Neural progenitor cell (in vitro differentiated cells): ENCODE results near the gene DNAH10. TPM values are rescaled to one million over a fixed set of nuclear protein-coding genes. Genes with fewer than 3 reads are reported as not detected.

Experiments used
- DNase-seq: peaks from one replicate; pipeline ENCODE4 v3.0.0-alpha.2; 2016; ENCODE audit warnings: low spot score
- H2AFZ ChIP-seq: fragments of 200-600 bp; sonication (generic); replicated peaks from 2 replicates; pipeline ENCODE4 v1.6.1; 2016; ENCODE audit warnings: antibody characterized with exemption
- H3F3A ChIP-seq: fragments of 200-600 bp; sonication (generic); 2 replicates; pipeline ENCODE4 v1.6.1; 2016; ENCODE audit warnings: antibody characterized with exemption, low read depth
- H3K27ac ChIP-seq: fragments of 200-600 bp; sonication (generic); 2 replicates; pipeline ENCODE4 v1.5.1; 2016; ENCODE audit warnings: mild to moderate bottlenecking
- H3K27me3 ChIP-seq: fragments of 200-600 bp; sonication (generic); 2 replicates; pipeline ENCODE4 v1.6.1; 2016; ENCODE audit warnings: mild to moderate bottlenecking, moderate library complexity
- H3K36me3 ChIP-seq: fragments of 200-600 bp; sonication (generic); 2 replicates; pipeline ENCODE4 v1.5.1; 2016
- H3K4me1 ChIP-seq: fragments of 200-600 bp; sonication (generic); 2 replicates; pipeline ENCODE4 v1.6.1; 2016; ENCODE audit warnings: mixed run types
- H3K4me2 ChIP-seq: fragments of 200-600 bp; sonication (generic); 2 replicates; pipeline ENCODE4 v1.6.1; 2016
- H3K4me3 ChIP-seq: fragments of 200-600 bp; sonication (generic); 2 replicates; pipeline ENCODE4 v1.5.1; 2016
- H3K79me2 ChIP-seq: fragments of 200-600 bp; sonication (generic); 2 replicates; pipeline ENCODE4 v1.6.1; 2016; ENCODE audit warnings: low read depth
- H3K9ac ChIP-seq: fragments of 200-600 bp; sonication (generic); 2 replicates; pipeline ENCODE4 v1.6.1; 2016
- H3K9me3 ChIP-seq: fragments of 200-600 bp; sonication (generic); 2 replicates; pipeline ENCODE4 v1.5.1; 2016; ENCODE audit warnings: low read depth
- H4K20me1 ChIP-seq: fragments of 200-600 bp; sonication (generic); 2 replicates; pipeline ENCODE4 v1.6.1; 2016; ENCODE audit warnings: low read depth
- H3K27ac Mint-ChIP-seq: 3 replicates; pipeline ENCODE4 v1.8.0; 2021; ENCODE audit warnings: mixed read lengths
- H3K27me3 Mint-ChIP-seq: 2 replicates; pipeline ENCODE4 v1.8.0; 2022; ENCODE audit warnings: low read depth, mild to moderate bottlenecking, inconsistent platforms, moderate library complexity, mixed read lengths; ENCODE audit not compliant: insufficient read depth
- H3K36me3 Mint-ChIP-seq: 3 replicates; pipeline ENCODE4 v1.8.0; 2021; ENCODE audit warnings: mixed read lengths
- H3K4me1 Mint-ChIP-seq: 3 replicates; pipeline ENCODE4 v1.8.0; 2021; ENCODE audit warnings: mixed read lengths
- H3K4me3 Mint-ChIP-seq: 3 replicates; pipeline ENCODE4 v1.8.0; 2021; ENCODE audit warnings: mild to moderate bottlenecking, moderate library complexity, mixed read lengths
- H3K9me3 Mint-ChIP-seq: 3 replicates; pipeline ENCODE4 v1.8.0; 2020; ENCODE audit warnings: mixed read lengths
- EZH2 ChIP-seq: fragments of 200-600 bp; sonication (generic); IDR thresholded peaks from 2 replicates; pipeline ENCODE4 v1.6.1; 2017; ENCODE audit warnings: antibody characterized with exemption, mild to moderate bottlenecking, moderate library complexity
- EZH2phosphoT487 ChIP-seq: fragments of 200-600 bp; sonication (generic); IDR thresholded peaks from 2 replicates; pipeline ENCODE4 v1.6.1; 2017; ENCODE audit warnings: antibody characterized with exemption
- total RNA-seq: library from RNA; depleted of rRNA; stranded (reverse); fragments of >200 nt; gene quantifications from 2 replicates; pipeline ENCODE4 v1.2.3, GENCODE V29; 2015; ENCODE audit warnings: low replicate concordance
- TF ChIP-seq, protein P1 (sequence below): fragments of 200-600 bp; sonication (generic); IDR thresholded peaks from 2 replicates; pipeline ENCODE4 v1.5.1; 2017; ENCODE audit warnings: antibody characterized with exemption, mild to moderate bottlenecking

DNAH10 gene
- total RNA-seq, 1 donor from 2014 or later: 0.26 TPM

DNA sequence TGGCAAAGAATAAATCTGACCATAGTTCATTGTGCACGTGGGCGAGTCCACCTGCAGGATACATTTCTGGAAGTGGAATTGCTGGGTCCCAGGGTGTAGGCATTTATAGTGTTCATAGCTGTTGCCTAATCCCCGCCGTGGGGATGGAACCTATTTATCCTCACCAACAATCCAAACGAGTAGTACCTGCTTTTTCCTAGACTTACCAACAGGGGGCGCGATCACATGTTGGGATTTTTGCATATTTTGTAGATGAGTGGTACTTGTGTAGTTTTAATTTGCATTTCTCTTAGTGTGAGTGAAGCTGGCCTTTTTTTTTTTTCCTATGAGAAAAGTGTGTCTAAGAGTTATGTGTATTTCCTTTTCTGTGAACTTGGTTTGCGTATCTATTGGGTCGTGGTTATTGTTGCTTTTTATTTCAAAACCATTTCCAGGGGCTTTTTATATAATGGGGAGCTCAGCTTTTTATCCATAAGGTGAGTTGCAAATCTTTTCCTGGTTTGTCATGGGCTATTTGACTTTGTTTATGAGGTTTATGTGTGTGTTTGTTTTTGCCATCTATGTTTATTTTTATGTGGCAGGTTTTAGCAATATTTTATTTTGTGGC is 143.3 kb downstream of the DNAH10 start:
- no peaks in the 10 kb centered on the region for H3K27me3 ChIP-seq
- peaks cover under 1% of the 10 kb centered on the region for H3K36me3 Mint-ChIP-seq
- peaks cover 10% of the 10 kb centered on the region for H3F3A ChIP-seq
- H3K9ac ChIP-seq: no peak overlapping the region
- H3K4me3 ChIP-seq: no peak overlapping the region
- peaks cover 12% of the 10 kb centered on the region for H3K4me1 ChIP-seq
- DNase-seq: peak; percentile 59
- H3K27ac Mint-ChIP-seq: no peak overlapping the region
- peaks cover 10% of the 10 kb centered on the region for H3K27me3 Mint-ChIP-seq
- H3K9me3 ChIP-seq: no peaks in the 10 kb centered on the region
- H3K36me3 ChIP-seq: no peaks in the 10 kb centered on the region
- no peak overlapping the region for H3K4me2 ChIP-seq
- H3K27ac ChIP-seq: no peak overlapping the region
- H2AFZ ChIP-seq: no peak overlapping the region
- peaks cover 3% of the 10 kb centered on the region for H3K9me3 Mint-ChIP-seq
- peaks cover 32% of the 10 kb centered on the region for H3K4me1 Mint-ChIP-seq
- TF ChIP-seq EZH2phosphoT487 (no peak), EZH2 (no peak)
- TF ChIP-seq, protein P1, sequence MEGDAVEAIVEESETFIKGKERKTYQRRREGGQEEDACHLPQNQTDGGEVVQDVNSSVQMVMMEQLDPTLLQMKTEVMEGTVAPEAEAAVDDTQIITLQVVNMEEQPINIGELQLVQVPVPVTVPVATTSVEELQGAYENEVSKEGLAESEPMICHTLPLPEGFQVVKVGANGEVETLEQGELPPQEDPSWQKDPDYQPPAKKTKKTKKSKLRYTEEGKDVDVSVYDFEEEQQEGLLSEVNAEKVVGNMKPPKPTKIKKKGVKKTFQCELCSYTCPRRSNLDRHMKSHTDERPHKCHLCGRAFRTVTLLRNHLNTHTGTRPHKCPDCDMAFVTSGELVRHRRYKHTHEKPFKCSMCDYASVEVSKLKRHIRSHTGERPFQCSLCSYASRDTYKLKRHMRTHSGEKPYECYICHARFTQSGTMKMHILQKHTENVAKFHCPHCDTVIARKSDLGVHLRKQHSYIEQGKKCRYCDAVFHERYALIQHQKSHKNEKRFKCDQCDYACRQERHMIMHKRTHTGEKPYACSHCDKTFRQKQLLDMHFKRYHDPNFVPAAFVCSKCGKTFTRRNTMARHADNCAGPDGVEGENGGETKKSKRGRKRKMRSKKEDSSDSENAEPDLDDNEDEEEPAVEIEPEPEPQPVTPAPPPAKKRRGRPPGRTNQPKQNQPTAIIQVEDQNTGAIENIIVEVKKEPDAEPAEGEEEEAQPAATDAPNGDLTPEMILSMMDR: peak; percentile 82
- no peaks in the 10 kb centered on the region for H4K20me1 ChIP-seq
- peak overlapping the region; percentile 13 for H3K4me3 Mint-ChIP-seq
- H3K79me2 ChIP-seq: no peaks in the 10 kb centered on the region

DNA sequence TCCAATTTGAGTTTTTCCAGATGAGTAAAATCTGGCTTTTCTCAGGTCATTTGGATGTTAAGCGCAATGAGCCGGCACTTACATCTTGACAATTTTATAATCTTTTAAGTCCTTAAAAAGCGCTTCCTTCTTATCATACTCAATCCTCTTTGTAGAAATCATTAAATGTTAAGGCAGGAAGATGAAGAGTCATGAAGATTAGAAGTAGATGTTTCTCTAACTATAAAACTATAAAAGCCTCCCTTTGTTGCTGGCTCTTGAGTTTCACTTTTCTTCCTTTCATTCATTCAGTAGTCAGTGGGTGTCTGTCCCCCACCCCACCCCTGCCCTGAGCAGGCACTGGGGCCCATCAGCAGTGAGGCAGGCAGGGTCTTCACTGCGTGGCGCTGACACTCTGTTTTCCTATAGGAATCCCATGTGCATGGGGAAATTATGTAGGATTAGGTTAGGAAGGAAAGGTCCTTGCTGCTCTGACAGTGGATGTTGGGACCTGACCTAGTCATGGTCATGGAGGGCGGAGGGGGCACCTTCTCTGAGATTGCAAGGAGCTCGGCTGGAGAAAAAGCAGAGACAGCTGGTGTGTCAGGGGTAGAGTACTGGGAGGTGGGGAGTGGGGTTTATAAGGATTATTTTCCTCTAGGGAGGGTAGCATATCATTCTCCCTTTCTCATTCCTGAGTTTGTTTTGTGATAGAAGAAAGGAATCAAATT is 144.8 kb downstream of the DNAH10 start:
- Histone ChIP-seq H3K27me3 (no peaks in the 10 kb centered on the region), H3K4me3 (no peak overlapping the region), H3F3A (peaks cover 9% of the 10 kb centered on the region), H4K20me1 (no peaks in the 10 kb centered on the region), H3K4me2 (no peak overlapping the region), H3K9ac (no peak overlapping the region), H3K79me2 (no peaks in the 10 kb centered on the region), H3K9me3 (no peaks in the 10 kb centered on the region), H2AFZ (peak overlapping the region; percentile 72), H3K36me3 (no peaks in the 10 kb centered on the region), H3K4me1 (peaks cover 3% of the 10 kb centered on the region), H3K27ac (no peak overlapping the region)
- peaks cover 15% of the 10 kb centered on the region for H3K27me3 Mint-ChIP-seq
- peaks cover 7% of the 10 kb centered on the region for H3K36me3 Mint-ChIP-seq
- H3K4me3 Mint-ChIP-seq: no peak overlapping the region
- no peak for DNase-seq
- TF ChIP-seq, protein P1: no peak
- TF ChIP-seq EZH2phosphoT487: no peak
- no peak for TF ChIP-seq EZH2
- peaks cover 27% of the 10 kb centered on the region for H3K4me1 Mint-ChIP-seq
- no peak overlapping the region for H3K27ac Mint-ChIP-seq
- peaks cover 8% of the 10 kb centered on the region for H3K9me3 Mint-ChIP-seq

- Histone ChIP-seq H3K4me1 (peaks cover 3% of the 10 kb centered on the region), H3K79me2 (no peaks in the 10 kb centered on the region), H2AFZ (peak overlapping the region; percentile 72), H3K4me2 (no peak overlapping the region), H3K27me3 (no peaks in the 10 kb centered on the region), H3F3A (peaks cover 15% of the 10 kb centered on the region), H4K20me1 (no peaks in the 10 kb centered on the region), H3K4me3 (no peak overlapping the region), H3K36me3 (no peaks in the 10 kb centered on the region), H3K9ac (no peak overlapping the region), H3K9me3 (no peaks in the 10 kb centered on the region), H3K27ac (no peak overlapping the region)
- no peak overlapping the region for H3K4me3 Mint-ChIP-seq
- peaks cover 10% of the 10 kb centered on the region for H3K36me3 Mint-ChIP-seq
- peak overlapping the region; percentile 67 for H3K27ac Mint-ChIP-seq
- TF ChIP-seq EZH2phosphoT487 (no peak), EZH2 (no peak)
- TF ChIP-seq, protein P1: no peak
- peaks cover 13% of the 10 kb centered on the region for H3K9me3 Mint-ChIP-seq
- peaks cover 30% of the 10 kb centered on the region for H3K4me1 Mint-ChIP-seq
- peak; percentile 45 for DNase-seq
- peaks cover 17% of the 10 kb centered on the region for H3K27me3 Mint-ChIP-seq
Observed at GRCh38 chr12:123907726-123908476, 145.8 kb downstream of the DNAH10 start.
